Brain pericyte (primary cell): ENCODE data around the gene ADGRL2.

Experiments used
- DNase-seq: peaks from one replicate; pipeline ENCODE4 v3.0.0-alpha.2; 2012; ENCODE audit warnings: low read depth, low spot score

The ADGRL2 gene

GRCh38 chr1:81800695-81801650 lies at the start of gene ADGRL2:
Gene ADGRL2 (plus strand): TSS chr1:81800934. CDS start chr1:81836985, 36,051 bp downstream.
- peak; percentile 79 for DNase-seq

GRCh38 chr1:81752840-81753239 lies 47.9 kb upstream of the ADGRL2 start:
- no peak for DNase-seq

GRCh38 chr1:81754424-81754823 lies 46.3 kb upstream of the ADGRL2 start:
- DNase-seq: no peak

- no peak for DNase-seq
Observed at GRCh38 chr1:81756872-81757271, 43.9 kb upstream of the ADGRL2 start.

- DNase-seq: no peak
Observed at GRCh38 chr1:81757398-81758020, 43.2 kb upstream of the ADGRL2 start.

GRCh38 chr1:81758181-81758580 lies 42.6 kb upstream of the ADGRL2 start:
- DNase-seq: no peak

GRCh38 chr1:81760477-81761097 lies 40.1 kb upstream of the ADGRL2 start:
- no peak for DNase-seq

GRCh38 chr1:81775510-81775909 lies 25.2 kb upstream of the ADGRL2 start:
- no peak for DNase-seq

GRCh38 chr1:81780705-81781454 lies 19.9 kb upstream of the ADGRL2 start:
- DNase-seq: no peak

- DNase-seq: no peak
Observed at GRCh38 chr1:81781749-81782148, 19.0 kb upstream of the ADGRL2 start.

GRCh38 chr1:81792184-81792583 lies 8.6 kb upstream of the ADGRL2 start:
- no peak for DNase-seq

GRCh38 chr1:81797701-81798100 lies 3.0 kb upstream of the ADGRL2 start:
- DNase-seq: no peak

GRCh38 chr1:81799939-81800694 lies 617 bp upstream of the ADGRL2 start:
- peak; percentile 47 for DNase-seq

GRCh38 chr1:81801651-81802456 lies 1.1 kb downstream of the ADGRL2 start:
- peak; percentile 26 for DNase-seq

- no peak for DNase-seq
Observed at GRCh38 chr1:81802457-81802706, 1.6 kb downstream of the ADGRL2 start.

- DNase-seq: no peak
Observed at GRCh38 chr1:81802707-81803430, 2.1 kb downstream of the ADGRL2 start.

GRCh38 chr1:81803431-81804110 lies 2.8 kb downstream of the ADGRL2 start:
- DNase-seq: no peak

- DNase-seq: no peak
Observed at GRCh38 chr1:81804312-81804711, 3.6 kb downstream of the ADGRL2 start.
